HG02798 (cell line): ENCODE results near the gene MGMT.
"Not testable (repeated sequence)": the region's sequence is repeated elsewhere in the genome, so short reads cannot be mapped to it uniquely, and the experiment has no call there.

Experiments
- ATAC-seq: cut with Tn5 transposase; IDR thresholded peaks from one replicate; pipeline ENCODE4 v1.9.1; 2021; ENCODE audit warnings: mild to moderate bottlenecking; ENCODE audit not compliant: unreplicated experiment, poor library complexity

MGMT gene

DNA sequence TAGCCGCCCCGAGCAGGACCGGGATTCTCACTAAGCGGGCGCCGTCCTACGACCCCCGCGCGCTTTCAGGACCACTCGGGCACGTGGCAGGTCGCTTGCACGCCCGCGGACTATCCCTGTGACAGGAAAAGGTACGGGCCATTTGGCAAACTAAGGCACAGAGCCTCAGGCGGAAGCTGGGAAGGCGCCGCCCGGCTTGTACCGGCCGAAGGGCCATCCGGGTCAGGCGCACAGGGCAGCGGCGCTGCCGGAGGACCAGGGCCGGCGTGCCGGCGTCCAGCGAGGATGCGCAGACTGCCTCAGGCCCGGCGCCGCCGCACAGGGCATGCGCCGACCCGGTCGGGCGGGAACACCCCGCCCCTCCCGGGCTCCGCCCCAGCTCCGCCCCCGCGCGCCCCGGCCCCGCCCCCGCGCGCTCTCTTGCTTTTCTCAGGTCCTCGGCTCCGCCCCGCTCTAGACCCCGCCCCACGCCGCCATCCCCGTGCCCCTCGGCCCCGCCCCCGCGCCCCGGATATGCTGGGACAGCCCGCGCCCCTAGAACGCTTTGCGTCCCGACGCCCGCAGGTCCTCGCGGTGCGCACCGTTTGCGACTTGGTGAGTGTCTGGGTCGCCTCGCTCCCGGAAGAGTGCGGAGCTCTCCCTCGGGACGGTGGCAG lies at the start of gene MGMT:
MGMT (plus strand) TSS at position 539 of the 656 bp plus-strand sequence.
- peak; percentile 94 for ATAC-seq

DNA sequence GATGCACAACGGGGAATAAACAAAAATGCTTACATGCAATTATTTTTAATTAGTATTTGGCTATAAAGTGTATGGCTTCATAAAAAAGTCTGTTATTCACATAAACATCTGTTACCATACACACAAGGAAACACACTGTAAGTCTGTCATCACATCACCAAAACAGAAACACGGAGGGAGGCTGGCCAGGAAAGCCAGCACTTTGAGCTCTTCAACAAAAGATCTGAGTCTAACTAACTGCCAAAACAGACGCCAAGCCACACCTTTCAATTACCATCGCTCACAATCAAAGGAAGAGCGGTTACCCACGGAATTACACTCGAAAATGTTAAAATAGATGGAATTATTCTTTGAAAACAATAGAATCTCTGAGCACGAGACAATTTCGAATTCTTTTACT lies 49.2 kb upstream of the MGMT start:
- ATAC-seq: no peak

DNA sequence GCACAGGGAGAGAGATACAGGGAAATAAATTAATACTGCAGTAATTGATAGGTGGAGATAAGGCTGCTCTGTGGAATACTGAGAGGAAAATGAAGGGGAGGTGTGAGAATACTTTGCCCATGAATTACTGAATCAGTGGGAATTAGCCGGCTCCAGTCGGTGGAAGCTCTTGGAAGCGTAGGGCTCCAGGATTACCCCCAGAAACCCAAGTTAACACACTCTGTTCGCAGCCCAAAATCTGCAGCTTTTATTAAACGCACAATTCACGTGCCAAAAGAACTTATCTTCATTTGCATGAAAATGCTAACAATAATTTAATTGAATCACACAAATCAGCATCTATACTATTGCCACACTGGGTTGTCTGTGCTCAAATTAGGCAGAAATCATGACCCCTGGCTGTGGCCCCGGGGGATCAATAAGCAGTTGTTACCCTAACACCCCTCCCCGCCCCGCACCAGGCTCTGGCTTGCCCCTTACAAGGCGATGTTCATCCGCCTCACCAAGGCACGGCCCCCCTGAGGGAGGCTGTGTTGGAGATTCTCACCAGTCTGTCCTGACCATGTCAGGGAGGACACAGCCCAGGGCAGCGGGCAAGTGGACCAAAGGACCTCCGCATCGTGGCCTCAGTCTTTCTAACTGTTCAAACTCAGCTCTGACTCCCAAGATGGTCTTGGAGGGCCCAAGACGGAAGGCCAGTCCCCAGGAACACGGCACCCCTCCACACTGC lies 48.4 kb upstream of the MGMT start:
- no peak for ATAC-seq

DNA sequence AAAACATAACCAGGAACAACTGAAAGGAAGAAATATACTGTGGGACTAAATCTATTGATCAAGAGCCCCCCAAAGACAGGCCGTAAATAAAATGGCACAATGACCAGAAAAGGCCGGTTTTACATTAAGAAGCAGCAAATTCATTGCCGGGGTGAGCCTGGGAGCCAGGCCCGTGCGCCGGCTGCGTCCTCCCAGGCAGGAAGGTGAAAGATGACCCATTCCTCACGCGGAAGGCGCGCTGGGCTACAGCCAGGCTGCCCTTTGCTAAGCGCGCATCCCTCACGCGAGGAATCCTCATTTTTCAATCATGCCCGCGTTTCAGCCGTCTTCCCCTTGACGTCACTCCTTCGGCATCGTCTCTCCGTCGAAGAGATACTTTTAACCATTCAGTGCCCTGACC lies 47.6 kb upstream of the MGMT start:
- ATAC-seq: no peak

DNA sequence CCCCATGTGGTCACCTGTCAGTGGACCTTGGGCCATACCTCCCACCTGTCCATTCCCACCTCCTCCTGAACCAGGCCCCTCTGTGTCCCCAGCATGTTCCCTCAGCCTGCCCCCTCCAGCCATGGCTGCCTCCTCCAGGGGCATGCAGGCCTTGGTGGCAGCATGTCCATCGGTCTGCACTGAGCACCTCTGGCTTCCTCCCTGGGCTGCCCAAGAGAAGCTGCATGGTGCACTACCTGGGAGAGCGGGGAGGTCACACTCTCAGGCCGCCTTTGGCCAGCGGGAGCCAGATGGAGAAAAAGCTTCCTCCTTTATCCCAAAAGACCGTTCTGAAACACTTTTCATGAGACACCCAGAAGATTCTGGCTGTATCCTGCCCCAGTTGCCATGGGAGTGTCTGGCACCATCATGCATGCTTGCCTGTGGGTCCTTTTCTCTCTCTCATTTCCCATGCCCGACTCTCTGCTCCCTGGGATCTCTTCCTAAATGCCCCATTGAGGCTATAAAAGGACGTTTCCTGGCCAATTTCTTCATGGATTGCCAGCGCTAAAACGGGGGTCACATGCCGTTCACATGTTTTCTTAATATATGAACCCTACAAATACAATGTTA lies 45.5 kb upstream of the MGMT start:
- no peak for ATAC-seq

DNA sequence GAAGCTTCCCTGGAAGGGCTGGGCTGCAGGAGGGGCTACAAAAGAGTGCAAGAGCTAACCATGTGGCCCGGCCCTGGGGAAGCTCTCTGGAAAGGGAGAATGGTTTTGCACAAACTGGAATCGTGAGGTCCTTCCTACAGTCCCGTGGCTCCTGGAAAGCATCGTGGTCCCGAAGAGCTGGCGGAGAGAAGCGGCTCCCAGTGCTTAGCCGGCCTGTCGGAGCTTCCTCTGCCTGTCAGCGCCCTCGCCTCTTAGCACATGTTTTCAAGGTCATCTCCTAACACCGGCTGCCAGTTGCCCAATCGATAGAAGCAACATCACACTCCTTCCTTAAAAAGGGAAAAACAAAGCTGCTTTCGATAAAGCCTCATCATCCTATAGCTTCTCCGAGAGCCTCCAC lies 42.1 kb upstream of the MGMT start:
- ATAC-seq: no peak

DNA sequence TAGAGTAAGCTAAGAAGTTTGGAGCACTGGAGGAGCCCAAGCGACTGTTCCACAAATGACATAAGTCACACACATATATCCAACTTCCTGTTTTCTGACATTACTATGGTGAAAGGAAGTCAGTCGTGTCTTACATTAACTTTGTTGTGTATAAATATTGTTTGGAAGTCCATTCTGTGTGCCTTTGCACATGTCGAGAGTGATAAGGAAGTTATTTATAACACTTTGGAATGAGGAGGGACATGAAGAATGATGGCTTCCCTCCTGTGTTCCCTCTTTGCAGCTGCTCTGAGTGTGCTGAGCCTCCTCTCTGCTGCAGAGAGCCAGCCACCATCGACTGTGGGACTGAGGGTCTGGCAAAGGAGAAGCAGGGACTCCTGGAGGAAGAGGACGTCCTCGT lies 40.4 kb upstream of the MGMT start:
- no peak for ATAC-seq

DNA sequence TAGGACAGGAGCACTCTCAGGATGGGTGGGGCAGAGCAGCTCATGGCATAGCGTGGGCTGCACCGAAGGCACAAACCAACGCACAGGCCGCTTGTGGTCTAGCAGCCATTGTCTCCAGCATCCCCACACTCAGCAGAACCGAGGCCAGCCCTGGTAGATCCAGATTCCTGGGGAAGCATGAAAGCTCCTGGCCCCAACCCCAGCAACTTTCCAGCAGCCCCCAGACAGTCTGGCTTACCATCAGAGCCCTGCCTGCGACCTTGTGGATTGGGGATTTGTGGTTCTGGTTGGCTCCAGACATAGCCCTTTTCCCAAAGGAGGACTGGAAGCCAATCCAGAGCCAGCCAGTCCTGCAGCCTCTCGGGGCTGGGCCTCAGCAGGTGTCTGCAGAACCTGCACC lies 33.8 kb upstream of the MGMT start:
- ATAC-seq: no peak

DNA sequence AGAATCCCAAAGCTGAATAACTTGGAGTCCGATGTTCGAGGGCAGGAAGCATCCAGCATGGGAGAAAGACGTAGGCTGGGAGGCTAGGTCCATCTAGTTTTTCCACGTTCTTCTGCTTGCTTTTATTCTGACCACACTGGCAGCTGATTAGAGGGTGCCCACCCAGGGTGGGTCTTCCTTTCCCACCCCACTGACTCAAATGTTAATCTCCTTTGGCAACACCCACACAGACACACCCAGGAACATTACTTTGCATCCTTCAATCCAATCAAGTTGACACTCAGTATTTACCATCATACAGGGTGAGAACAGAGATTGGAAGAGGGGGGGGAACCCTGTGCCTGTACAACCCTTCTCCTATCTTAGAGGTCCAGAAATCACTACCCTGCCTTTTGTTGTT lies 31.3 kb upstream of the MGMT start:
- ATAC-seq: not testable (repeated sequence)

DNA sequence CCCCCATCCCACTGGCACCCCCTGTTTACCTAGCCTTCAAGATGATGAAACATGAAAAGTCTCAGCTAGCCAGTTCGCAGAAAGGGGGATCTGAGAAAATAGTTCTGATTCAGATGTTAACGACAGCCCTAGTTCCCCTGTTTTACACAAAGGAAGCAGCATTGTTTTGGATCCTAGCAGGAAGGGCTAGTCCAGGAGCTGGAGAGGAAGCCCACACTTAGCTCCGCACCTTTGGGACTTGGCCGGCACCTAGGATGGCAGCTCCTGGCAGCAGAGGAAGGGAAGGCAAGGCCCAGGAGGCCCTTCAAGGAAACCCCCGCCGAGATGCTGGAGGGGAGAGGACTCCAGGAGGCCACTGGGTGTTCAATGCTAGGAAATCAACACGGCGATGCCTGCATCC lies 29.0 kb upstream of the MGMT start:
- no peak for ATAC-seq

DNA sequence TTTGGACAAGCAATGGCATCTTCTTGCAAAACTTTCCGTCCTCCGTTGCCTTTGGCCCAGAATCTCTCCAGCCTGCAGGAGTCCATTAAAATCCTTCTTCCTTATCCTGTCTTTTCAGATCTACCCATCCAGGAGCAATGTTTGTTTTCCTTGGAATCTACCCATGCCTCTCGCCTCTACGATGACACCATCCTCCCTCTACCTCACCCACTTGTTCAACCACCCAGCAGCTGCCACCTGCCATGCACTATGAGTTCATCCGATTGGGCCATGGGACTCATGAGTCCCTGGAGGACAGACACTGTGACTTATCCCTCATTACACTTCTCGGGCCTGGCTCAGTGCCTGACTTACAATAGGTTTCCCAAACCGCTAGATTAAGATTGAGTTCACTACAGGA lies 26.8 kb upstream of the MGMT start:
- no peak for ATAC-seq

DNA sequence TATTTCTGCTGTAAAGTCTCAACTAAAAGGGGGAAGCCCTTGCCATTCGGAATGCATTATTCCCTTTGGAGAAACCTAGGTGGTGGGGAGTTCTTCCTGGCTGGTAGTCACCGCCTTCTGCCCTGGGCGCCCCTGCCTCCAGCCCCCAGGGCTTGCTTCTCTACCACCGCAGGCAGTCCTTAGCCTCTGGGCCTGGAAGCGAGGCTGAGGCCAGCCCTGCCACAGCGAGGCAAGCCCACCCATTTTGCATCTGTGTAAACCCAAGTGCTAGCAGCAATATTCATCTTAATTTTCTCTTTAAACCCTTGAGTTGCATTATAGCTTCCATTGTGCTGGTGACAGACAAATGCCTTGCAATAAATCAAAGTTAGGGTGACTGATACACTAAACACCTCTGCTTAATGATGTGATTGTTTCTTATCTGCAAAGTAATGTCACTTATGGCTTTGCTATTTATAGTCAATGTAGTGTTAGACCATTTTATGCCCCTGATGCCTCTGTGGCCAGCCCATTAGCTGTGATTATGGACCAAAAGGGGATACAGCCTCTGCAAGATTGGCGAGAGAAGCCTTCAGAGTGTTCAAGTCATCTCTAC lies 26.2 kb upstream of the MGMT start:
- no peak for ATAC-seq

DNA sequence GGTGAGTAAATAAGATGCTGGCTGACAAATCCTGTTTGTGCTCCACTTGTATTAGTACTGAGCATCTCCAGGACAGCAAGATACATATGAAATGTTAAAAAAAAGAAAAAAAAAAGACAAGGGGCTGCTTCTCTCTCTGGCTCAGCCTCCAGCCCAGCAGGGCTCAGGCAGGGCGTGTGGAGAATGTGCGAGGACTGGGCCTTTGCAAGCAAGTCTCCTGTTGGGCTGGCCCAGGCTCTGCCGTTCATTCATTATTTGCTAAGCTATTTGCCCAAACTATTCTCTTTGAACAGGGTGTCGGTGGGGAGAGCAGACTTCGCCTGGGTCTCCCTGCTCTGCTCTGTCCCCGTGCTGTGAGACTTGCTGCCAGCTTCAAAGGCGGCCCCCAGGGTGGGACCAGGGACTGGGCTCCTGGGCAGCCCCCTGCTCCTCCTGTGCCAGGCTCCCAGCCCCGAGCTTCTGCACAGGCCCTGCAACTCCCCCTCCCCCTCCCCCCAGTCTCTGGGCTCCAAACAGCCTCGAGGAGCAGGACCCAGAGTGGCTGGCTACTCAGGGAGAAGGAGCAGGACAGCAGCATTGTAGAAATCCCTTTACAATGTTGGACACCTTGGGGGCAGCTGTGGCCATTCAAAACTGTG lies 25.6 kb upstream of the MGMT start:
- ATAC-seq: no peak

DNA sequence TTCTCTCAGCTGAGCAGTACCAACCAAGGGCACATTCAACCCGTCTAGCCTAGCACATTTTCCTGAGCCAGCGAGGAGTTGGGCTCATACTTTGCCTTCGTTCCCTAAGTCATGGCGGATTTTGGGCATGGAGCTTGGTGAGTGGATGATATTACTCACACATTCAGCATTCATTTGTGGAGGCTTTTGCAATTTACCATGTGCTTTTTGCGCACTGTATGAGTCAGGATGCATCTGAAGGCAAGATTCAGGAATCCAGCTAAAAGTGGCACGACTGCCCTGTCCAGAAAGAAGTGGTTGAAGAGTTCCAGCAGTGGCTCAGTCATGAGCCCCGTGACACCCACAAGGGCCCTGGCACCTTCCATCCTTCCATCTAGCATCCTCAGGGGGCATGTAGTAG lies 24.2 kb upstream of the MGMT start:
- no peak for ATAC-seq

DNA sequence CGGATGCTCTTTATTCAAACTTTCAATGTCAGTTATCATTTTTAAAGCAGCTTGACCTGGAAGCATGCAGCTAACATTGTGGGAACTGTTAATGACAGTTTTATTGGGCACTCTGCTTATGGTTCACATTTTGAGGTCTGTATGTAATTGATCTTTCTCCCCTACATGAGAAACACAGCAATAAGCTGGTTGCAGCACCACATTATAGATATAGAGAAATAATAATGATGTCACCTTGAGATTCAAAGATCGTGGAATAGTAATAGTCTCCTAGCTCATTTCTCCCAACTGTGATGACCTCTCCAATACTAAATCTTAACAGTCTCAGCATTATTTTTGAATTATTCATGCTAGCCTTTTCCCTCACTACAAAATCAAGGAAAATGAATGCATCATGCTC lies 22.7 kb upstream of the MGMT start:
- no peak for ATAC-seq

DNA sequence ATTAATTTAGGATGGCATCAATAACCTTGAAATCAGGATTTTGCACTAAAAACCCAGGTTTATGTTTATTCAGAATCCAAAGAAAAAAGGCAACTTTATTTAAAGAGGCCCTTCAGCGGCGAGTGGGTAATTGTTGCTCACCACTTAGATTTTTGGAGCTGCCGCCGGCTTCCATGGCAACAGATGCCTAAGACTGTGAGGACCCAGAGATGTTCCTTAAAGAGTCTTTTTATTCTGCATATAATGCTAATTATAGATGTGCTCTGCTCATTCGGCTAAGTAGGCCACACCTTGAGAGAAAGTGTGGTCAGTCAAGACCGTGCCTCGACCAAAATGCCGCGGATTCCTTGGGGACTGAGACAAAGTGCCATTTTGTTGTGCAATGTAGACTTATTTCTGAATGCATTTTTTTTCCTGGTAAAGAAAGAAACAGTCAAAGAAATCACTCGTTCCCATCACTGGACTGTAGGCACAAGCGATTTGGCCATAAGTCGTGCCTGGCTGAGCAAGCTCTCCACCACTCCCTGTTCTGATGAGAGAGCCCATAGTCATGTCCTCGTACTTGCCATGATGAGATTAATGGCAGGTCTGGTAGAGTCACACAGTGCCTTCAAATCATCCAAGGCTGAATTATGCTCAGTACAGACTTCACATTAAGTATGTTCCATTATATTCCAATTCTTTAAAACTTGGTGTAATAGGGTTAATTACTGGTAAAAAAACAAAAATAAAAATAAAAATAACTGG lies 21.4 kb upstream of the MGMT start:
- ATAC-seq: no peak

DNA sequence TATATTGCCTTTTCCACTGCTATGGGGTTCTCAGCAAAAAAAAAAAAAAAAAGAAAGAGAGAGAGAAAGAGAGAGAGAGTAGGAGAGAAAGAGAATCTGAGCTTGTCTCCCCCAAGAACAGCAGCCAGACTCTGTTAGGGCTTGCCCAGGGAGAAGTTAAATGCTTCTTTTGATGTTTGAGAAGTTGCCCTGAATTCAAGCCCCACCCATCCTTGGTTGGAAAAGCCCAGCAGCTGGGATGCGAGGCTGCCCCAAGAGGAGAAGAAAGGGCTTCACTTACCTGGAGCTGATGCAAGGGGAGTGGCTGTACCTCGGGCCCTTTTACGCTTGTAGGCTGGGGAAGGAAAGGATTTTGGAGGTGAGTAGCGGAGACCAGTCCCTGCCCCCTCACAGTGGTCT lies 20.9 kb upstream of the MGMT start:
- no peak for ATAC-seq

DNA sequence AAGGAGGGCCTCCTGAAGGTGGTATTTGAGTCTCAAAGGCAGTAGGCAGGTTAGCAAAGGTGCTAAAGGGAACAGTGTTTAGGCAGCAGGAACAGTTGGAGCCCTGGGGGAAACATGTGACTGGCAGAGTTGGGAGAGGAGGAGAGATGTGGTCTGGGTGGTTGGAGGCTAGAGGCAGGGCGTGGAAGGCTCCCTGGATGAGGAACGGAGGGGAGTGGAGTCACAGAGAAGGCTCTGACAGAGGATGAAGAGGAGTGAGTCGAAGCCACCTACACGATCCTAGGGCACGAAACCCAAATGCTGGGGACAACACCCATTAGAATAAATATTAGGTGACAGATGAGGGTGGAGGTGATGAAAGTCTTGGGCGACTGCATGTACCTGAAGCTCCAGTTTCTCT lies 19.6 kb upstream of the MGMT start:
- ATAC-seq: no peak

DNA sequence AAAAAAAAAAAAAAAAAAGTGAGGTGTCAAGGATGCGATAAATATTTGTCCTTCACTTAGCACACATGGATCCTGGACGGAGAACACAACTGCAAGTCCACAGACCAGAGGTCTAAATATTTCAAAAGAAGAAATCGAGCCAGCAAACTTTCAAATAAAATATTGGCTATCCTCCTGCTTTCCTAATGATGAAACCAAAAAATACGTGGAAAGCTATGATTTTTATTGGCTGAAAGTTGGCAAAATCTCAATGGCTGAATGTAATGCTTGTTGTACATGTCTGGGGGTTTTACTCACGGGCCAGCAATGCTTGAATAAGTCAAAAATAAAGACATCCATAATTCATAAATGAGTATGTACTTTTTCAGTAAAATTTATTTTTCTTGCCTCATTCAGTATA lies 19.0 kb upstream of the MGMT start:
- no peak for ATAC-seq

DNA sequence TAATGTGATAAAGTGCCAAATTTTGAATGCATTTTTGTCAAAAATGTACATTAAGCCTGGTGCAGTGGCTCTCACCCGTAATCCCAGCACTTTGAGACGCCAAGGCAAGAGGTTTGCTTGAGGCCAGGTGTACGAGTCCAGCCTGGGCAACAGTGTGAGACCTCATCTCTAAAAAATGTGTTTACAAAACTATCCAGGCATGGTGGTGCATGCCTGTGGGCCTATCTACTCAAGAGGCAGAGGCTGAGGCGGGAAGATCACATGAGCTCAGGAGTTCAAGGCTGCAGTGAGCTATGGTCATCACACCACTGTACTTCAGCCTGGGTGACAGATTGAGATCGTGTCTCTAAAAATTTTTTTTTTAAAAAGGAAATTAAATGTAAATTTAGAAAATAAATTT lies 18.5 kb upstream of the MGMT start:
- ATAC-seq: no peak
